ENCODE data around the gene VTI1A.

The VTI1A gene

DNA sequence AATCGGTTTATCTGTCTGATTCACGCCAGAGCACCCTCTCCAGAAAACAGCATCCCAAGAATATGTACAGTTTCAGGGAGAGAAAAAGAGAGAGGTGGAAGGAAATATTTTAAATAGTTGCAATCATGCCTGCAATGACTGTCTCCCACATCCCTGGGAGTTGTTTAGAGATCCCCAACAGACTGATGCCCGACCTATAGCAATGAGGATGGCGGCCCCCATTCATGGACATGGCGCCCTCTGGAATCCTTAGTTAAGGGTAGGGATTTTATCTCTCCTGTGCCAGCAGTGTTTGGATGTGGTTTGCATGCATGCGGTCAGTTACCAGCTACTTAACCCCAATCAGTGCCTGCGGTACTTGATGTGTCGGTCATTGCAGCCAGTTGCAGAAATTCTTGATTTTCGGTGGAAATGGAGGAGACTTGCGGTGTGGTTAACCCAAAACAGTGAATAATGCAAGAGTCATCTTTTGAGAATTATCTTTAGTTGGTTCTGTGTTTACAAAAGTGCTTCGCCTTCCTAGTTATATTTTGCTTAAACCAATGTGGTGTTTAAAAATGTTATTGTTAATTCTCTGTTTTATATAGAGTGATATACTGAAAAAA is 317.0 kb downstream of the VTI1A start:
- DNase-seq = no peak

DNA sequence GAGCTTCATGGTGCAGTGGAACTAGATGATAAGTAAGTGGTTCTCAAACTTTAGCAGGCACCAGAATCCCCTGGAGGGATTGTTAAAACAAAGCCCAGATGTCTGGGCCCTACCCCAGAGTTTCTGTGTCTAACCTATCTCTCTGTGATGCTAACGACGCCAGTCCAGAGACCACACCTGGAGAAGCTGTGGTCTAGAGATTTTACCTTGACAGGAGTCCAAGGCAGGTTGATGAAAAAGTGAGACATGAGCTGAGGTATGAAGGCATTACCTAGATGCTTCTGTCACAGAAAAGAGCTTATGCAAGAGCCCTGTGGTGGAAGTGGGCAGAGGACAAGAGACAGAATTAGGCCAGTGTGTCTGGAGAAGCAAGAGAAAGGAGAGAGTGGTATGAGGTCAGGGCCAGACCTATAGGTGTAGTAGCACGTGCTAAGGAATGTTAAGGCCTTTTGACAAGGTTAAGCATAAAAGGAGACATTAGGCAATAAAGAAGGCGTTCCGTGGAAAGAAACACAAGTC is 318.8 kb downstream of the VTI1A start:
- DNase-seq = no peak

DNA sequence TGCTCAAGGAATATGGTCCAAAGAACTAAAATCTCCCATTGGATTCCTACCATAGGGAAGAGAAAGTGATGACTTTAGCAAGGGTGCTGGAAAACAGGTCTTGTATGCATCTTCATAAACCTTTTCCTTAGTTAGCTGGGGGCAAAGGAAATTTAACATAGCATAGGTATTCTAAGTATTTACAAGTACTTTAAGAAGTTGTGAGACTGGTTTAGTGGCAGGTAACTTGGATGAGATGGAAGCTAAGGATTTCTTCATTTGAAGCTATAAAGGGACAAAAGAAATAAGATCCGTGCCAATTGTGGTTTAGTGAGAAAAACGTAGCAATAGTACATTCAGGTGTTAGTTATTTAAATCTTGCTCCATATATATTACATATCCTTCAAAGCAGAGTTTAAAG is 319.6 kb downstream of the VTI1A start:
- no peak for DNase-seq

DNA sequence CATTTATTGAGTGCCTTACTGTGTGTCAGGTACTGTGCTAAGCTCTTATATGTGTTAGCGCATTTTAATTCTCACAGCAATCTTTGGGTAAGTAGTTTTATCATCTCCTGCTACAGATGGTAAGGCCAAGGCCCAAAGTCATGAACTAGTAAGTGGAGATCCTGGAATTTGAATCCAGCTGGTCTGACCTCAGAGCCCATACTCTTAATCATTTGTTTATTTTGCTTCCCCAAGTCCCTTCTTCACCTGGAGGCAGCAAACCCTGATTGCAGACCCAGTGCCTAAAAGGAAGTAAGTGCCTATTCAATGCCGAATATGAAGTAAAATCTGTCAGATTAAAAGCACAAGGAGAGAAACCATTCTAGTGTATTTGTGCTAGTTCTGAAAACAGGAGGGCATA is 320.1 kb downstream of the VTI1A start:
- no peak for DNase-seq

DNA sequence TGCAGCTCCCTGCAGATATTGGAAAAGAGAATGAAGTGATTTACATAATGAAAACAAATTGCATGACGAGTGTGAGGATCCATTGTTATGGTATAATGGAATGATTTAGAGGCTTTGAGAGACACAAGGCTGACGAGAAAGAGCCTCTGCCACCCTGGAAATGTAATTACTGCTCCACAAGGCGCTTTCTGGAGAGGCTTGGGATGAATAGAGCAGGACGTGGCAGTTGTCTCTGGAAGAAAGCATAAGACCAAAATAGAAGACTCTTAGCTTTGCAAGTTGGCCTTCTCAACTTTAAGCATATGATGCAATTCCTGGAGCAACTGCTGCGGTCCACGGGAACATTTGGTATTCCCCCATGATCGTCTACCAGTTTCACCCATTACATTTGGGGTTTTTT is 321.1 kb downstream of the VTI1A start:
- DNase-seq = no peak

DNA sequence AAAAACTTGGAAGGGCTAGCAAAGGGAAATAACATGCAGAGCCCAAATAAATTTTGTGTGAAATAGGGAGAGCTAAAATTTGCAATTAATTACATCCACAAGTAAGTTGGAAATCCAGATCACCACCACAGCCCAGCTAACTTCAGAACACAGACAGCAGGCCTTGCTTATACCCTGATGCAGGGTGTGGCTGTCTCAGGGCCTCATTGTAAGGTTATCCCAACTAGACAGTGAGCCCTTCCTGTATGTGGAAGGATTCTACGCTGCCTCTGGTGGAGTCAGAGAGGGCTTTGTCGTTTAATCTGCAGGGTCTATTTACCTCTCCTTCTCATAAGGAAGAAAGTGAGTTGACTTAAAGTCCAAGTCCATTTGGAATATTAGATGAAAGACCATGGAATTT is 322.1 kb downstream of the VTI1A start:
- DNase-seq = no peak

DNA sequence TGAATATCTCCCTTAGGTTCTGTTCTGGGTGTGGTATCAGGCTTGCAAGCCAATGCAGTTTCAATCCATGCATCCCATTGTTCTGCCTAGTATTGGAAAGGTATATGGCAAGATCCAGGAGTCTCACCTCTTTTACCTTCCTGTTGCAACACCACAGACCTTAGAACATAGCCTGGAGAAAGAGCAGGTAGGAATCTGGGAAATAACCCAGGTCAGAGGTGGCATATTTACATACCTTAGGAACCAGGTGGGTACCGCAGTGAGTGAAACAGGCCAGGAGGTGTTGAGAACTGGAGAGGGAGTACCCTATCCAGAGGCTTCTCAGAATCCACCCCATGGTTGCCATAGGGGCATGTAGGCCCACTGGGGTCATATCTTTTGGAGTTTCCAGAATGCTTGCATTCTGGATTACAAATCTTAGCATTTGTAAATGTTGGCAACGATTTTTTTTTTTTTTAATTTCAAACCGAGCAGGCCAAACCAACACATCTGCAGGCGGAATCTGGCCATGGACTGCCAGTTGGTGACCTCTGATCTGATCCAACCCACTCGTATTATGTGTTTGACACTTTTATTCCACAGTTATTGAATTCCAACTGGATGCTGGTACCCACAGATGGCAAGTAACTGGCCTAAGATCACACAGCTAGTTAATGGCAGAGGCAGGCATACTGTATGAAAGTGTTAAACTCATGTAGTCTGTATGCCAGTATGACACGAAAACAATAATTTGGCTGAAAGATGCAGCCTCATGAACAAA is 322.8 kb downstream of the VTI1A start:
- no peak for DNase-seq

DNA sequence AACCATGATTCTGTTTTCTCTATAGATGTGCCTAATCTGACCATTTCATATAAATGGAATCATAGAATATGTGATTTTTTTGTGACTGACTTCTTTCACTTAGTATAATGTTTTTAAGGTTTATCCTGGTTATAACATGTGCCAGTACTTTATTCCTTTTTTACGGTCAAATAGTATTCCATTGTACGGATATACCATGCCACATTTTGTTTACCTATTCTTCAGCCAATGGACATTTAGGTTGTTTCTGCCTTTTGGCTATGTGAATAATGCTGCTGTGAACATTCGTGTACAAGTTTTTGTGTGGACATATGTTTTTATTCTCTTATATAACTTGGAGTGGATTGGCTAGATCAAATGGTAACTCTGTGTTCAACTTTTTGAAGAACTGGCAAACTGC is 324.7 kb downstream of the VTI1A start:
- DNase-seq = no peak

DNA sequence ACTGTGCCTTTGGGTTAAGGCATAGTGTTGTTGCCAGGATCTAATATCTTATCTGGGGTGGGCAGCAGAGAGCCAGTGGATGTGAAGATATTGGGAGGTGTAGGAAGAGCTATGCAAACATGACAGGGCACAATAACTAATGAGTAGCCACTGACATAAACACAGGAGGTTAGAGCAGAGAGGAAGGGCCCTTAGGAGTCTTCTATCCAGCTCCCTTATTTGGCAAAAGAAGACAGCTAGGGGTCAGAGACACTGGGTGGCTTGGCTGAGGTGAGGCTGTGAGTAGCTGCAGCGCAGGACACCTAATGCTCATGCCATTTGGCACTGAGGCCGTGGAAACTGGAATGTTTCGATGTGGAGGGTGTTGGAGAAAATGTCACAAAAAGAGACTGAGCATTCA is 326.8 kb downstream of the VTI1A start:
- DNase-seq = no peak

DNA sequence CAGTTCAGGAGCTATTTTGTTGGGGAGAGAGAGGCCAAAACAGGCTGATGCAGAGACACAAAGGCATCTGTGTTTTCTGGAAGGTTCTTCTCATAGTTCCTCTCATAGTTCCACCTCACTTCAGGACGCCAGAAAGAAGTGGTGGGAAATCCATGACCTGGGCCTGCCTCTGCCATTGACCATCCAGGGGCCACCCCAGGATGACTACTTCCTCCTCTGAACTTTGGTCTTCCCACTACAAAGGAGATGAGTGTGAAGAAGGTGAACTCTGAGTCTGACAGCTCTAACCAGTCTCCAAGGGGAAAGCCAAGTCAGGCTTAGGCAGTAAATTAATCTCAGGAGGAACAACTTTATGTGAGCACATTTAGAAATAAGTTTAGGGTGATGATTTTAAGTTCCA is 327.2 kb downstream of the VTI1A start:
- no peak for DNase-seq

DNA sequence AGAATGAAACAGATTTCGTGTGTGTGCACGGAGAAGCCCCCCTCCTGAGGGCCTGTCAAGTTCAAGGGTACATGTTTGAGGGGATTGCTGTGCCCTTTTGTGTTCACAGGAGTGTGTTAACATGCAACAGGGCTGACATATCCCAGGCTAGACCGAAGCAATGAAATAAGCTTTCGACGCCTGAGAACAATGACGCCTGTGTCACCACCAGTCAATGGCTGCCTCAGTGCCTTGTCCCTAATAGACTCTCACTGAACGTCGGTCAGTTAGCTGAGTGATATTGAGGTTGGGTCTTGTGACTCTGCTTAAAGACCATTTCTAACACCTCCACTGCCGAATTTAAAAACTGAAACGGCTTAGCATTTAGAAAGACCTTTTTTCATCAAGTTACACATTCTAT is 327.8 kb downstream of the VTI1A start:
- no peak for DNase-seq

DNA sequence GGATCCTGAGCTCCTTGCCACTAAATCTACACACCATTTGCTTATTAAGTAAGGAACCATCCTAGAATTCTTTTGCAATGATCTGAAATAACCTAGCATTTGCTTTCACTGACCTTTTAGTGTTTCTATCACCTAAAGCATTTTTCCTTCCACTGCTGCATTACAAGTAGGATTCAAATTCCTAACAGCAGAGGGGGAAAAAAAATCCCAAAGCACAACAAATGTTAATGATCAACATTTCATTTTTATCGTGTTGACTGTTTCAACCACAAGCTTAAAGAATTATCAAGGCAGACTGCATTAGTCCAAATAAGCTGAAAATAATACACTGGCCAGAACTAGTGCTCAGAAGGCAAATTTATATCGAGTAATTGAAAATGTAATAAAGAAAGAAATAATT is 328.4 kb downstream of the VTI1A start:
- peak; percentile 61 for DNase-seq

DNA sequence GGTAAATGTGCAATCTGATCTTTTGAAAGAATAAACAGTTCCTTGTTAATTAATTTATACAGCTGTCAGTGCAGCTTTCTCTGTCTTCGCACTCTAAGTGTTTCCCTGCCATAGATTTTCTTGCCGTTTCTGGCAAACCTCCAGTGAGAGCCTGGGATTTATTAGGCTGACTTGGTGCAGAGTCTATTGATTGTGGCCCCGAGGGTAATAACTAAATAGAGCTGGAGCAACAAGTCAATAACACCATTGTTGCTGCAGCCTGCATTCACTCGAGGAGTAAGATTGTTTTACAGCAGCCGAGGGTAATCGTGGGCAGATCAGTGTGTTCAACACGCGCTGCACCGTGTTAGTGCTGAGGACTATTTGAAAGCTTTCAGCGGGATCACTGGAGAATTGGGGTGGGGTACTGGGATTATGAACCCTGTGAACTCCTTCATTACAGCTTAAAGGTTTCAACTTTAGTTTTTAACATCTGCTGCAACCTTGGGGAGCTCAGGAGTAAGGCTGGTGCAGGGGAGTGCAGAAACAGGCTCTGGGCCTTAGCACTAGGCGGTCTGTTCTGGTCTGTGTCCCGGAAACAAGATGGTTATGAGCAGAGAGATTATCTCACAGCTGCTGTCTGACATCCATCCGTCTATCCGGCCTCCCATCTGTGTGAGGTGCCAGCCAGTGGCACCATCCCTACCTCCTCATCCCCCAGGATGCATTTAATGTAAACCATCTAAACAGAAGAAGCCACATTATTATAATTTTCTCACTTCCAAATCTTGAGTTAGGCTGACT is 329.1 kb downstream of the VTI1A start:
- peak; percentile 41 for DNase-seq

DNA sequence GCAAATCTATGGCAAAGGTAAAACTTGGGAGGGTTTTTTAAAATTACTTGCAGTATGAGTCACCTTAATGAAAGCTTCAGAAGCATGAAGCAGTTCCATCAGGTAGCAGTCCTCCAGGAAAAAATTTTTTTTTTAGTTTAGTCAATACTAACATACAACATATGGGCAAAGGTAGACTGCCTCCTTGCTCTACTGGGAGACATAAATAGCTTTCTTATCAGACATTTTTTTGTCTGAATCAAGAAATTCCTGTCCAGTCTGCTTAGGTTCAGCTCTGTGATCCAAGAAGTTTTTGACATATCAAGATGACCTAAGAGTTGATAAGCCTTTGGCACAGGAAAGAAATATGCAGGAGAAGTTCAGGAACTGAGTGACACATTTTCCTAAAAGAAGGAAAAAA is 331.6 kb downstream of the VTI1A start:
- DNase-seq = no peak

DNA sequence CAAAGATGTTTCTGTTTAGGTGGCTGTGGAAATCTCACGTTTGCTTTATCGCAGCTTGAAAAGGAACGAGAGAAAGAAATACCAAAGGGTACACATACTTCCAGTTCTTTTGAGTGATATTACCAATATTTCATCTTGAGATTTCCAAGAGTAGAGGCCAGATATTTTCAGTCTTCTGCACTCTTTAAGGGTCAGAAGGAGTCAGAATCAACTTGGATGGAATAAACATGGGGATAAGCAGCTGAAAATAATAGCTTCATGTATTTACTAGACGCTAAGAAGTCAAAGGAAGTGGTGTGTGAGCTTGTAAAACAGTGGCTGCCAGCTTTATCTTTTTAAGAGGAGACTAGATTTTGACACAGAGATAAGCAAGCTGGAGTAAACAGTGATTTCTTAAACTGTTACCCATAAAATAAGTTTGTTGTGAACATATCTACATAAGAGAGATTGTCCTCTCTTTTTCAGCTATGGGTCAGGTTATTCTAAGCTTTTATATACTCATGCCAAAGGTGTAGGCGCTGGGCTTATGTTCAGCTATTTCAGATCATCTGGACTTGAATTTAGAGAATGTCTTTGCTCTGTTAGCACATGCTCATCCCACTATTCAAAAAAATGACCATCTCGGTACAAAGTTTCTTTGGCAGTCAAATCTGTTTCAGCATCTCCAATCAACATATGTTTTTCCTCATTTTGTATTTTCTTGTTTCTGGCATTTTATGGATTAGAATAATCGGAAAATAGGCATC is 332.2 kb downstream of the VTI1A start:
- no peak for DNase-seq

DNA sequence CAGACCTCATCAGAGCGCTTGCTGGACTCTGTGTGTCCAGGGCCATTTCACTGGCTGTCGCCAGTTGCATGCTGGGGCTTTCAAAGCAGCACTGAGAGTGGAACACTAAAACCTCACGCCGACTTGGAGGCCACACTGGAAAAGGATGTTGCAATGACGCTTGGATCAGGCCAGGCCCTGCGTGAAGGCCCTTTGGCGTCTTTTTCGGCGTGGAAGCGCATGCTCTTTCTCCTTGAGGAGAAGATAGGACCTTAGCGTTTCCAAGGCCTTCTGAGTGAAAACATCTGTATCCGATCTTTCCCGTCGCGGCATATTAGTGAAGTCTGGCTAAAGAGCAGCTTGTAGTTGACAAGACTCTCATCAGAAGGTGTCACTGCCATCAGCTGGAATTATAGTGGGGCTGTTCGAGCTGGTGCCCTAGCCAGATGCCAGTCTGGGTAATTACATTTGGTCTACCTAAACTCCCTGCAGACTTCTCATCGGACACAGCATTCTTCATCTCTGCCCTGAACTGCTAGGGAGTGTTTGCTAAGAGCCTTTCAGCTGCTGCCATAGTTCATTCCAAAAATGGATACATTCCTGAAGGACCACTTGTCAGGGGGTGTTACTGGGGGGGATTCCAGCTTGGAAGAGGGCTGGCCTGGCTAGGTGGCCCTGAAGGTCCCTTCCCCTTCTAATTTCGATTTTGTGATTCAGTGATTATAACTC is 335.3 kb downstream of the VTI1A start:
- DNase-seq = no peak

DNA sequence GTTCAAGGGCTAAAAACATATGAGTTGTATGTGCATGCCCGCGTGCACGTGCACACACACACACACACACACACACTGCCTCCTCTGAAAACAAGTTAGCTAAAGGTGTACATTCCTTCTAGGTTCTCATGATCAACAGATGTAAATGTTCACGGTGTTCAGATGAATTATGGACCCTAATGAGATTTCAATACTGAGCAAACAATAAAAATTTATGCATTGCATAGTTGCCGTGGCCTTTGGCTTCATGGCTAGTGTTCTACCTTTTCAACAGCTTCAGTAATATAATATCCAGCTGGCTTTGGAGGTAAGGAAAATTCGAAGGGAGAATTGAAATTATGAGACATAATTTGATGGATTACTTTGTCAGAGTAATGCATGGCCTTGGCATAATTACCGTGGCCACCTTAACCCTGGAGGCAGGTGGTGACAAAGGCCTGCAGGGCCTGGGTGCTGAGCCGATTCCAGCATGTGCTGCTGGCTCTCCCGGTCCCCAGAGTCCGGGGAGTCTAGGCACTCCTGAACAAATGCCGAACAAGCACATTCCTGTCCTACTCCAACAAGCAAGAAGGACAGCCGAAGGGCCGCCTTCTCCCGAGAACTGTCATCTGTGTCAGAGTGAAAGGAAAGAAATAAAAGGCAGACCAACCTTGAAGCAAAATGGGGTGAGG is 336.5 kb downstream of the VTI1A start:
- no peak for DNase-seq

DNA sequence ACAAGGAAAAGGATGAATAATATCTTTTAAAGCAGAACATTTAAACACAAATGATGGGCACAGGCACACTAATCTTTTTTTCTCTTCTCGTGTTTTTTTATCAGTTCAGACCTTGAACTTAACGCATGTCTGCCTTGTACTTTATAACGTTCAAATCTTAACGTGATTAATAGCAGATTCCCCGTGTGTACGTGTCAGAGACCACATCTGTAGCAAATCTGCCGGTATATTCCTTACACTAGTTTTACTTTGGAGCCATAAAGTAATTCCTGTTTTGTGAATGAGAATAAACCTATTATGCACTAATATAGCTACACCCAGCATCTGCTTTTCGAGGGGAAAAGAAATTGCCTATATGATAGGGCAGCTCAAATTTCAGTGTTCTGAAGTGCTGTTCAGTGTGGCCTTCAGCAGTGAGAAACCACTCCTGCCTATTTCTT is 337.0 kb downstream of the VTI1A start:
- DNase-seq = peak; percentile 33

DNA sequence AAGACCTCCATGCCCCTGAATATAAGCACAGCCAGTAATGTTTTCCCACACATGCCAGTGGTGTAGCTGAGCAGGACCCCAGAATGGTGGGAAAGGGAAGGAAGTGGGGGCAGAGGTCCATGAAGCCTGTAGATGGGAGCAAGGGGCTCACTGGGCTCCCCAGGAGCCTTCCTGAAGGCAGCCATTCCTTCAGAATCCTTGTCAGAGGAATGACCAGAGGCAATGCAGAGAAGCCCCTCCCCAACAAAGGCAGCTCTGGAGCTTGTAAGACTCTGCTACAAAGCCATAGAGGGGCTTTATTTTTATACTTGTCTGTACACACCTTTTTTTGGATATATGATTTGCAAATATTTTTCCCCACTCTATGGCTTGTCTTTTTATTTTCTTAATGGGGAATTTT is 338.1 kb downstream of the VTI1A start:
- DNase-seq = no peak

DNA sequence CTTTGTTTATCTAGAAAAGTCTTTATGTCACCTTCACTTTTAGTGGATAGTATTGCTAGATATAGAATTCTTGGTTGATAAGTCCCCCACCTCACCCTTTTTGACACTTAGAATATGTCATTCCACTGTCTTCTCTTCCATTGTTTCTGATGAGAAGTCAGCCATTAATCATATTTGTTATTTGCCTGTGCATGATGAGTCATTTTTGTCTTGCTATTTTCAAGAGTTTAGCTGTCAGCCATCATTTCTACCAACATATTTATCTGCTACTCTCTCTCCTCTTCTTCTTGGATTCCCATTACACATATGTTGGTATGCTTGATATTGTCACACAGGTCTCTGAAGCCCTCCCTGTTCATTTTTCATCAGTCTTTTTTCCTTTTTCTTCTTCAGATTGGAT is 342.2 kb downstream of the VTI1A start:
- no peak for DNase-seq

DNA sequence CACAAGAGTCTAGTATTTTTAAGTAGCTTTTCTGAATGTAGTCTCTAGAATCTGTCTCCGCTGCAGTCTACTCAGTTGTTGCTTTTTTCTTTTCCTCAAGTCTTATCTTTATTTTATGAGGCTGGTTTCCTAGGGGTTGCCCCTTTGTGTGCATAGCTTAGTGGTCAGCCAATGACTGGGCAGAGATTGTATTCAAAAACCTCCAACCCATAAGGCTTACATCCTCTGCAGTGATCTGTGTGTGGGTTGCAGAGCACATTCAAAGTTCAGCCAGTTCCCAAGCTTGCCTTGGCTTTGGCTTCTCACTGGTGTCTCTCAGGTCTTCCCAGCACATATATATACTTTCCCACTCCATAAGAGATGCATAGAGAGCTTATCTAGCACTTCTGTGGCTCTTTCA is 343.0 kb downstream of the VTI1A start:
- DNase-seq = no peak

DNA sequence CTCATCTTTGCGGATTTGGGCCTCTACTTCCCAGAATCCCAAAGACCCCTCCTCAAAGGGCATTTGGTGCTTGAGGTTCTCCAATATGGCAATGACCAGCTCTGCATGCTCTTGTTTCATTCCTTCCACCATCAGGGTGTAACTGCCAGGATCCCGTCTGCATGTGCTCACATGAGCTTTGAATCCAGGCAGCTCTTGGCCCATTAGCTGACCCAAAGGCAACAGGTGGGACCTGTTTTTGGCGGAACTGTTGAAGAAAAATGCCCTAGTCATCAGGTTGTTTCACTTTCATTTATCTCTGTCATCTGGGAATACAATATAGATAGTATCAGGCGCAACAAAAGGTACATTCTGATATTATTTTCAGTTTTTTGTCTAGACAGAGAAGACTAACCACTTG is 343.9 kb downstream of the VTI1A start:
- DNase-seq = no peak
